HG02885 (cell line): ENCODE data around the gene HRH3.

ENCODE experiments used
- ATAC-seq: cut with Tn5 transposase; IDR thresholded peaks from one replicate; pipeline ENCODE4 v1.9.1; 2021; ENCODE audit warnings: mild to moderate bottlenecking; ENCODE audit not compliant: unreplicated experiment, poor library complexity

The HRH3 gene

DNA sequence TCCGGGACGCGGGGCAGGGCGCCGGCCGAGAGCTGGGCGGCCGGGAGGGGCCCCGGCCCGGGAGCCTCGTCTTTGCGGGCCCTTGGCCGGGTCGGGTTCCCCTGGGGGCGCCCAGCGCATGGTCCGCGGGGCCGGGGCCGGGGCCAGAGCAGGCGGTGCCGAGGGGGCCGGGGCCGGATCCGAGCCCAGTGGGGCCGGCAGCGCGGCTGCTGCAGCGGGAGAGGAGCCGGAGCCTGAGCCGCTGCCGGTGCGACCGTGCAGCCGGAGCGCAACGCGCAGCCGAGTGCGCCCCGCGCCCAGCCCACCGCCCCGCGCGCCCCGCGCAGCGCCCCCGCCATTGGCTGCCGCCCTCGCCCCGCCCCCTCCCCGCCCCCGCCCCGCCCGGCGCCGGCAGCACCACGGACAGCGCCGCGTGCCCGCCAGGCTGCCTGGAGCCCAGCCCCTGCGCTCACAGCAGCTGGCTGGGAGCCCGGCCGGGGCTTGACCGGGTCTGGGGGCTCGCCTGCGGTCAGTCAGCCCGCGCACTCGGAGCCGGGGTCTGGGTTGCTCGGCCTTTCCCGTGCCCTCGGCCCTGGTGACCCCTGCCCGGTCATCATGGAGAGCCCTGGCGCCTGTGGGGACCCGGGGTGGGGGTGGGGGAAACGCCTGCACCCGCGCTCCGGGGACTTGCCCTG lies at the start of gene HRH3:
TSS of gene HRH3 (minus strand) at position 287 of the 674 bp plus-strand sequence. CDS start 308 bp downstream, outside the sequence.
- ATAC-seq = no peak

DNA sequence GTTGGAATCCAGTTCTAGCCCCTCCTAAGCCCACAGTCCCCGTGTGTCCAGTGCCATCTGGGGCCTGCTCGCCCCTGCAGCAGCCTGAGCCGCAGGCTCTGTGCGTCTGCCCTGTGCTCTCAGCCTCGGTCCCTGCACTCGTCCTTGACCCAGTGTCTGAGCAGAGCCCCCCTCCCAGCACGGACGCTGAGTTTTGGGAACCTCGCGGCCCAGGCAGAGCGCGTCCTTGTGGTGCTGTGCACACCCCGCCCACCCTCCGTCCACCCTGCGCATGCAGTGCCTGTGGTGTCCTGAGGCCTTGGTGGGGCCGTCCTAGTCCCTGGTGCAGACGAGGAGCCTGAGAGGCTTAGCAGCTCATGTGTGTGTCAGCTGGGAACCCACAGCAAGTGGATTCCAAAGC lies 49.8 kb upstream of the HRH3 start:
- no peak for ATAC-seq

DNA sequence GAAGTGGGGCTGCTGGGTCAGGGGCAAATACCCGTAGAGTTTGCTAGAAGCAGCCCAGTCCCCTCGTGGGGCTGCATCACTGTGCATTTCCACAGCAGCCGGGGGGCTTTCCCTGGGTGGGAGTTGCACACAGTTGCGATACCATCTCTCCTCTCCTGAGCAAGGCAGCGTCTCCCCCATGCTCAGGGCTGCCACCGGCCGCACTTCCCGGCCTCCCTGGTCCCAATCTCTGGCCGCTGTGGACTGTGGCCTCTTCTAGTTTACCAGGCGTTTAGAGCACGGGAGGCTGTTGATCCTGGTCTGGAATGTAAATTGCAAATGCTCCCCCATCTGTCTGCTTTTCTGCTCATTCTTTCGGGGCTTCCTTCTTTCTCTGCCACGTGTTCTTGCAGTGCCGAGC lies 49.3 kb upstream of the HRH3 start:
- no peak for ATAC-seq

DNA sequence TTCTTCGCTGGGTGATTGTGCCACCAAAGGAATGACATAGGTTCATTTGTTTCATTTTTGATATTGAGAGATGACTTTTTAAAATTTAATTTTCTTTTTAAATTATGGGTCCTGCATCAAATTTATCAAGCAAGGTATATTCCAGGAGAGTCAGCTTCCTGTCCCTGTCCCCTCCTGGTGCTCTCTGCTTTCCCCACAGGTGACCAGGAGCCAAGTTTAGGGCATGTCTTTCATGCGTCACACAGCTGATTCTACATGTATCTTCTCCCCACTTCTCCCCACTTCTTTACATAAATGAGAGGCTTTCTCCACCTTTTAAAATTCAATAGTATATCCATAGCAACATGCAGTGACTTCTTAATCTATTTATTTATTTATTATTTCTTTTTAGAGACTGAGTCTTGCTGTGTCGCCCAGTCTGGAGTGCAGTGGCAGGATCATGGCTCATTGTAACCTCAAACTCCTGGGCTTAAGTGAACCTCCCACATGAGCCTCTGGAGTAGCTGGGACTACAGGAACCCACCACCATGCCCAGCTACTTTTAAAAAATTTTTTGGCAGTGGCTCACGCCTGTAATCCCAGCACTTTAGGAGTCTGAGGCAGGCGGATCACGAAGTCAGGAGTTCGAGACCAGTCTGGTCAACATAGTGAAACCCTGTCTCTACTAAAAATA lies 48.3 kb upstream of the HRH3 start:
- no peak for ATAC-seq

DNA sequence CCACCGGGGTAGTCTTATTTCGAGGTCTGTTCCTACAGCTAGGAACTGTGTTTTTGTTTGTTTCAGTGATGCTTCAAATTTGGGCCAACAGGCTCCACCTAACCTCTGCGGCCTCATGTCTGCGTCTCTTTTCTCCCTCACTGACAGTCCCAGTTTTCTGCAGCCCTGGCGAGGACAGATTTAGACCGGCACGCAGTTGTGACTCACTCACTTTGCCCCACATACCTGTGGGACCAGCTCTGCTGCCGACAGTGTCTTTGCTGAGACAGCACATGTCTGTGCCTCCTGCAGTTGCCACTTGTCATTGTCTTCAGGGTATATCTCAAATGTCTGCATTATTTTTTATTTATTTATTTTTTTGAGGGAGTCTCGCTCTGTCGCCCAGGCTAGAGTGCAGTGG lies 47.5 kb upstream of the HRH3 start:
- ATAC-seq = no peak

DNA sequence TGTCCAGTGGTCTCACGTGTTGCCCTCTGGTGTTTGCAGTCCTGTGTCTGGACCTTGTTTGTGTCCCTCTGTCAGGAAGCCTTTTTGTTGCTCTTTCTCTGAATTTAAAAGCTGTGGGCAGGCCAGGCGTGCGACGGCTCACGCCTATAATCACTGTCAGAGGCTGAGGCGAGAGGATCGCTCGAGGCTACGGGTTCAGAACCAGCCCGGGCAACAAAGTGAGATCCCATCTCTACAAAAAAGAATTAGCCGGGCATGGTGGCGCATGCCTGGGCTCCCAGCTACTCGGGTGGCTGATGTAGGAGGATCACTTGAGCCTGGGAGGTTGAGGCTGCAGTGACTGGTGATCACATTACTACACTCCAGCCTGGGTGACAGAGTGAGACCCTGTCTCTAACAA lies 46.8 kb upstream of the HRH3 start:
- ATAC-seq = no peak

DNA sequence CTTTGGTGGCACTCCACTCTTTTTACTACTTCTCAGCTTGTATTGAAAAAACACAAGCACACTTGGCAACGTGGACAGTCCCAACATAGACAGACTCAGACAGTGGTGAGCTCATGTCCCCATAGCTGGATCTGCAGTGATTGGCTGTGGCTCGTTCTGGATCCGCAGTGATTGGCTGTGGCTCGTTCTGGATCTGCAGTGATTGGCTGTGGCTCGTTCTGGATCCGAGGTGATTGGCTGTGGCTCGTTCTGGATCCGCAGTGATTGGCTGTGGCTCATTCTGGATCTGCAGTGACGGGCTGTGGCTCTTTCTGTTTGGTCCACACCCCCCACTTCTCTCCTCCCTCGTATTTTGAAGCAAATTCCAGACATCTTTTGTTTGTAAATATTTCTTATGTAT lies 46.3 kb upstream of the HRH3 start:
- ATAC-seq = no peak

DNA sequence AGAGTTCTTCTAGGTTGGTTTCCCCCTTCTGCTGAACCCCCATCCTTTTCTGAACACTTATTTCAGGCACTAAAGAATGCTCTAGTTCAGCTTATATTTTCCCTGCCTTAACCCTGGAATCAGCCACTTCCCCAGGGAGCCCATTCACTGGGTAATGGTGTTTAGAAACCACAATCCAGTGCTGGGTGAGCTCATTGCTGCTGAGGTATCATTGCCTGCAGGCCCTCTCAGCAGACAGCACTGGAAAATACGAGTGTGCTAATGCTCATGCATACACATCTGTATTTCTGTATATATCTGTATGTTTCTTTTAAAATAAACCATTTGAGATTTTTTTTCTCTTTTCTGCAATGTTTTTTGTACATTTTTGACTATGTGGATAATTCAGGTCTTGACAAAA lies 45.3 kb upstream of the HRH3 start:
- ATAC-seq = no peak

DNA sequence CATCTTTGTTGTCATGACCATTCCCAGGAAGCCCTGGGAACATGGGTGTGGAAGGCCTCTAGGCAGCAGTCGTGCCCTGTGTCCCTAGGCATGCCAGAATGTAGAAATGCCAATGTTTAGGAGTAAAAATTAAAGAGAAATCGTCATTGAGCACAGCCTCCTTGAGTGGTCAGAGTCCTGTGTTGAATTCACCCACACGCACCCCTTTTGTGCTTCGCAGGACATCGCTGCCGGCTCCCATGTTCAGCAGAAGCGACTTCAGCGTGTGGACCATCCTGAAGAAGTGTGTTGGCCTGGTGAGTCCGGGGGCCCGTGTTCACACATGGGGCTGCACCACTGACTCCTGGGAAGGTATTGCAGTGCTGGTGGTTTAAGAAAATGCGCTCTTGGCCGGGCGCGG lies 43.3 kb upstream of the HRH3 start:
- ATAC-seq = no peak

DNA sequence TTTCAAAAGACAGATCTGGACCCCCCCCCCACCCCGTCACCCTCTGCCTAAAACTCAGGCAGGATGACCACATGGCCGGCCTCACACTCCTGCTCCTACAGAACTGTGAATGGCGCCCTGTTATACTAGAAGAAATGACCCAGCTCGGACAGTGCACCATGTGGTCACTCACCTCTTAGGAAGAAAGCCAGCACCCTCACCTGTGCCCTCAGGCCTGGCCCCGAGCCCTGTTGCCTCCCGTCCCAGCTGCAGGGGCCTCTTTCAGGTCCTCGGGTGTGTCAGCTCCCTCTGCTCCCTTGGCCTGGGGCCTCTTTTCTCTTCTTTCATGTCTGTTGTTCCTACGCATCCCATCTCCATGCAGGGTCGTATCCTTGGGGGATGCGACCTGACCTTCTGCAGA lies 42.0 kb upstream of the HRH3 start:
- ATAC-seq = no peak

DNA sequence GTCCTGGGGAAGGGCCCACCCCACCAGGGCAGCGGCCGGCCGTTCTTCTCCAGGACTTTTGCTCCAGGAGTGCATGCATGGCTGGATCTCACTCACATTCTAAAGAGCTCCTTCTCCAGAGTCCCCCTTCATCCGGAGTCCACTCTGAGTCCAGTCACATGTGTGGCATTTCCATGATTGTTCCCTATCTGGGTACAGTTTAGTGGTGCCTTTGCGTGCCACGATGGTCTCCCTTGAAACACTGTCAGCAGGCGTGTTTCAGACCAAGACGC lies 39.2 kb upstream of the HRH3 start:
- no peak for ATAC-seq

DNA sequence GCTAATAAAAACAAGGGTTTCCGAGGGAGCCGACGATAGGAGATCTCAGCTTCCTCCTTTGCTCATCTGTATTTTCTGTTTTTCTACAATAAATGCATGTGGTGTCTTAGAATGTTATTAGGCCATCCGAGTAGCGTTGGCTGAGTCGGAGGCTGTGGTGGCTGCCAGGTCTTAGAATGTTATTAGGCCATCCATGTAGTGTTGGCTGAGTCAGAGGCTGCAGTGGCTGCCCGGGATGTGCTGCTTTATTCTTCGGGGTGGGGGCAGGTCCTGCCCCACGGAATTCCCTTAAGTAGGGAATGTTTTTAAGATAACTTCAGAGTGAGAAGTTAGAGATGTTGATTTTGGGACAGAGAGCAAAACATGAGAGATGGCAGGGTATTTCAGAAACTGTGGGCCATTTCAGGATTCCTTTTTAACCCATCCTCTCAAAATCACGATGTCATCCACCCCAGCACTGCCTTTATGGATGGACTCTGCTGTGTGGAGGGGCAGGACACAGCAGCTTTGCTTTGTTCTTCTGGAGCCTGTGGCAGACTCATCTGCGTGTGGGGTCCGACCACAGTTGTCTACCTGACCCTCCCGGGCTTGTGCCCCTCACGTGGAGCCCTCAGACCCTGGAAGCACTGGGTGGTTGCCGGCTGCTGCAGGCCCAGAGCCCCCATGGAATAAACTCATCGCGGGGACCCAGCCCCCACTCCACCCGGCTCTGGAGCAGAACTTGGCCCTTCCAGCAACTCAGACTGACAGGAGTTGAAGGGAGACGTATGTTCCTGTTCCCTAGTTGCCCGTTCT lies 38.6 kb upstream of the HRH3 start:
- no peak for ATAC-seq

DNA sequence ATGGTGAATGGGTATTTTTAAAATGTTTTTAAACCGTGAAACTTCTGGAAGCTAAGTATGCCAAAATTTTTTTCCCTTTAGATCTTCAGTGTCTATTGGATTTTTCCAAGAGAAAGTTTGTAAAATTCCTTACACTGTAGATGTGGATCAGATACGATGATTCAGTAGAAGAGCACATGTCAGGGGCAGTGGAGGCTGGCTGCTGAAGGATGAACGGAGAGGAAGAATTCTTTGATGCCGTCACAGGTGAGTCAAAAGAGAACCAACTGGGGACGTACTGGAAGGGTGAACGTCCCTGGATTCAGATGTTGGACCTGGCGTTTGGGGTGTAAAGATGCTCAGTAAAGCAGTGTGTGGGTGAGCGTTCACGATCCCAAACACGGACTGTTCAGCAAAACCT lies 35.9 kb upstream of the HRH3 start:
- no peak for ATAC-seq

DNA sequence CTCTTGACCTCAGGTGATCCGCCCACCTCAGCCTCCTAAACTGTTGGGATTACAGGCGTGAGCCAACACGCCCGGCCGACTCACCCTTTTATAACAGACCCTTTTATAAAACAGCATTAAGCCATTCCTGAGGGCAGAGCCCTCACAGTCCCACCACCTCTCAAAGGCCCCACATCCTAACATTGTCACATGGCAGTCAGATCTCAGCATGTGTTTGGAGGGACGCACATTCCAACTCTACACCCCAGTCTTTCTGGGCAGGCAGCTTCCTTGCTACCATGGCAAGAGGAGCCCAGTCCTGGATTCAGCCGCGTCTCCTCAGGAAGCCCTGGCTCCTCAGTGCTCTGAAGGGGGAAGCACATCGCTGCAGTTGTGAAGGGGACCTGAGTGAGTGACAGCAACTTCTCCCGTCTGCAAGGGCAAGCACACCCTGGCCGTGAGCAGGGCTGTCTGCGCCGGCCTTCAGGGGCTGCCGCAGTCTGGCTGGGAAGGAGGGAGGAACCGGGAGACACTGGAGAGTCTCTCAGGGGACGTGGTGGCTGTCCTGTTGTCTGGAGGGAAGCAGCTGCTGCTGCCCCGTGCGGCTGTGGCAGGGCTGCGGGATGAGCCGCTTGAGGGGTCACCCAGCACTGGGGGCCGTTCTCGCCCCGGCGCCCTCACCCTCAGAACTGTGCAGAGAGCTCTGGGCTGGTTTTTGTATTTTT lies 34.1 kb upstream of the HRH3 start:
- ATAC-seq = no peak

DNA sequence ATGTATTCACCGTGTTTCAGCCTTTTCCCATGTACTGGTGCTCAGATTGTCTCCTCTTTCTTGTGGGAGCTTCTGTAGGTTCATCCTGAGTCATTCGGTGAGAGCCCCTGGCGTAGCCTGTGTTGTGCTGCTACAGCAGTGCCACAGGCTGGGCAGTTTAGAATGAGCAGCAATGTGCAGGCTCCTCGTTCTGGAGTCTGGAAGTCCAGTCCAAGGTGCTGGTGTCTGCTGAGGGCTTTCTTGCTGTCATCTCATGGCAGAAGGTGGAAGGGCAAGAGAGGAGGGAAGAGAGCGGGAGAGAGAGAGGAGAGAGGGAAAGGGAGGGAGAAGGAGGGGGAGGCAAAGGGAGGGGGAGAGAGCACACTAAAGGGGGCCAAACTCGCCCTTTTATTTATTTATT lies 33.3 kb upstream of the HRH3 start:
- no peak for ATAC-seq

DNA sequence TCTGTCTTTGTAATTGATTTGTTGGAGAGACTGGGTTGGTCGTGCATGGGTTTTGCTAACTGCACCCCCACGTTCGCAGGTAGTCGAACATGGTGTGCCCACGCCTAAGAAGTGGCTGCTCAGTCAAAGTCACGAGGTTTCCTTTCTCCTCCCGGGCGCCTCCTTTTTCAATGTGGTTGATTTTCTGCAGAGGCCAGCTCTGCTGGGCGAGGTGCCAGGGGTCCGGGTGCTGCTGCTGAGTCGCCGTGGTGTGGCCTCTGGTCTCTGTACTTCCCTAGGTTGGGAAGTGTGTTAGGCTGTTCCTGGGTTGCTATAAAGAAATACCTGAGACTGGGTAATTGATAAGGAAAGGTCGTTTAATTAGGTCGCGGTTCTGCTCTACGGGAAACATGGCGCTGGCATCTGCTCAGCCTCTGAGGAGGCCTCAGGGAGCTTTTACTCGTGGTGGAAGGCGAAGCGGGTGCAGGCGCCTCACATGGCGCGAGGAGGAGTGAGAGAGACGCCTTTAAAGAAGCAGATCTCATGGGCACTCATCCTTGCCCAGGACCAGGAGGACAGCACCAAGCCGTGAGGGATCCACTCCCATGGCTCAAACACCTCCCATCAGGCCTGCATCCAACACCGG lies 32.4 kb upstream of the HRH3 start:
- no peak for ATAC-seq

DNA sequence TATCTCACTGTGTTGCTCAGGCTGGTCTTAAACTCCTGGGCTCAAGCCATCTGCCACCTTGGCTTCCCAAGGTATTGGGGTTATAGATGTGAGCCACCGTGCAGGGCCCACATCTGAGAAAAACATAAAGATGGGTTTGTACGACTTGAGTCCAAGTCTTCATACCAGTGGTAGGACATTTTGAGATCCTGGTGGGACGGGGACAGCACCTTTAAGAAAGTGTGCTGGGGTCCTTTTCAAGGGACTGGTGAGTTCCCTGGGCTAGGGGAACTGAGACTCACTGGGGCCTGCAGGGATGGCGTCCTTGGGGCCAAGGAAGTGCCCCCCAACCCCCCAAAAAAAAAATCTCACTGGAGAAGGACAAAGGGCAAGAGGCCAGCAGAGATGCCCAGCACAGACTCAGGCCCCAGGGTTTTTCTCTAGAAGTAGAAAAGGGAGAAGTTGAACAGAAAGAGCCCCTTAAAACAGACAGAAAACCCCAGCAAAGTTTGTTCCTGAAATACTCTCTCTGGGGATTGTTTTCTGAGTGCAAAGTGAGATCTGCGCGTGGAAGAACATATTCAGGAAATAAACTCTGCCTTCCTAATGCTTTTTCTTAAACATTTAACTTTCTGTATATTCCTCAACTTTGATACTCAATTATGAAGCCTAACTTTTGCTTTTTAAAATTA lies 28.9 kb upstream of the HRH3 start:
- ATAC-seq = no peak

DNA sequence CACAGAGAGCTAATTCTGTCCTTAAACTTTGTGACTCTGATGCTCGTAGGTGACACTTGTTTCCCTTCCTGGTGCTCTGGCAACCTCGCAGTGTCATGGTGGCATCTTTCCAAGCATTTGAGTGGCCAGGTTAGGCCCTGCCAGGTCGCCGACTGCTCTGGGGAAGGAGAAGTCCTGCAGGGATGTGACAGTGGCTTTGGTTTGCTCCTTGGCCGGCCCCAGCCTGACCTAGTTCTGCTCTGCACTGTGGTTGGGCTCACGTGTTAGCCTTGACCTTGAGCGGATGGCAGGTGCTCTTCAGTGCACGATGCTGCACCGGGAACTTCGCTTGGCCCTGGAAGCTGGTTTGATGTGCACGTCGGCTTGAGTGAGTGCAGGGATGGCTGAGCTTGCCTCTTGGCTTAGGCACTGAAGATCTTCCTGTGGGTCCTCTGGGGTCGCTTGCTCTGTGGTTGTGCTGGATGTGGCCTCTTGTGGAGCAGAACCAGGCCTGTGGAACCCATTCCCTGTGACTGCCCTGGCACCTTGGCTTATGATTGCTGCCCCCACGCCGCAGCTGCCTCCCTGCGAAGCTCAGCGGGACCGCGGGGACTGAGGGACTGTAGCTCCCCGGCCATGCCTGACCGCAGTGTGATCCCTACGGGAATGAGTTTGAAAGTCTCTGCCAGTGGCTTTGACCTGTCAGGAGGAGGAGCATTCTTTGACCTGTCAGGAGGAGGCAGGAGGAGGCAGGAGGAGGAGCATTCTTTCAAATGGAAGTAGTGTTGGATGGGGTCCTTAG lies 27.0 kb upstream of the HRH3 start:
- no peak for ATAC-seq

DNA sequence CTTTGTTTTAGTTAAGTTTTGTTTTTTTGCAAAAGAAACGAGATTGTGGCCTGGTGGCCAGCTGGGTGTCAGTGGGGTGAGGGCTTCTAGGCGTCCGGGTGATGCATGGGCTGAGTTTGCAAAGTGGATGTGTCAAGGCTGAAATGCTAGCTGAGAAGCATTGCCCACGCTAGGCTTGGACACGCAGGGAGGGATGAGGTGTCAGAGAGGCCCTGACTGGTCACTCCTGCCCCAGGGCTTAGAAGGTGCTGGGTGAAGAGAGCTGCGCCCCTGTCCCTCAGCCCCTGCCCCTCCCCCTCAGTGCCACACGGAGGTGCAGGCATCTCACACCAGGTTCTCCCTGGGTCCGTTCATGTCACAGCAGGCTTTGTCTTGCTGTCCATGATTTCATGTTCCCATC lies 26.4 kb upstream of the HRH3 start:
- ATAC-seq = no peak

DNA sequence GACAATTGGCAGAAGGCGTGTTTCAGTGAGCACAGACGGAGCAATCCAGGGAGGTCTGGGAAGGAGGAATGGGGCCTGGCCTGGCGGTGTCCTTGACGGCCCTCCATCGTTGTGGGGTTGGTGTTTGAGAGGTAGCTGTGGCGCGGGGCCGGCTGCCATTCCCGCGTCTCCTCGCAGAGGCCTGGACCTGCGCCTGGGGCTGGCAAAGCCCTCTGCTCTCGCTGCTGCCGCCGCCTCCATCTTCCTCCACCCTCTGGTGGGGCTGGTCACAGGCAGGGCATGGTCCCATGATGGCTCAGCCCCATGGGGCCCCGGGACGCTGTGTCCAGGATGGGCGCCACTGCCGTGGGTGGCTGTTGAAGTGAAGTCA lies 25.8 kb upstream of the HRH3 start:
- no peak for ATAC-seq
